WI38 (cell line): ENCODE results near the gene THRB.
"Not testable (repeated sequence)": the region's sequence is repeated elsewhere in the genome, so short reads cannot be mapped to it uniquely, and the experiment has no call there.

Experiments
- H3K4me3 ChIP-seq: 2 replicates; pipeline ENCODE4 v1.5.1; 2011; ENCODE audit warnings: low read depth, mild to moderate bottlenecking, control low read depth, low read length
- CTCF ChIP-seq: IDR thresholded peaks from 2 replicates; pipeline ENCODE4 v1.5.1; 2012; ENCODE audit warnings: low read depth, mild to moderate bottlenecking, control low read depth, low read length

Gene THRB

DNA sequence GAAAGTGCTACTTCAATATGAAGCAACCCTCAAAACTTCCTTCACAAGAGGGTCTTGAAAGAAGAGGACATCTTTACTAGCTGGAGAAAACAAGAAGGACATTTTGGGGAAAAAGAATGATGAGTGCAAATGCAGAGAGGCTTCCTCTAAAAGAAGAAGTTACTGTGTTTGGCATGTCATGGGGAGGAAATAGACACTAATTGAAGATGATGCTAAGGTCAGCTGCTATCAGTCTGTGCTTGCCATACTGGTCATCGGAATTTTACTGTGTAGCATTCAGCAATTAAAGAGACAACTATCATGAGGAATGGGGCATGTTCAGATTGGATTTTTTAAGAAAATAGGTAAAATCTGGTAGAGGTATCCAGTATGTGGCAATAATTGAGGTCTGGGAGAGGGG, 60.0 kb downstream of the THRB start:
- no peak for TF ChIP-seq CTCF
- no peak overlapping the region for H3K4me3 ChIP-seq

GRCh38 chr3:24433838-24434591, 60.6 kb downstream of the THRB start:
- TF ChIP-seq CTCF, result no peak
- no peak overlapping the region for H3K4me3 ChIP-seq

GRCh38 chr3:24432989-24433388, 61.7 kb downstream of the THRB start:
- no peak for TF ChIP-seq CTCF
- no peak overlapping the region for H3K4me3 ChIP-seq

GRCh38 chr3:24428481-24428880, 66.2 kb downstream of the THRB start:
- no peak for TF ChIP-seq CTCF
- H3K4me3 ChIP-seq, result no peak overlapping the region

- no peak overlapping the region for H3K4me3 ChIP-seq
These were observed 67.8 kb downstream of the THRB start for GRCh38 chr3:24426896-24427295.

DNA sequence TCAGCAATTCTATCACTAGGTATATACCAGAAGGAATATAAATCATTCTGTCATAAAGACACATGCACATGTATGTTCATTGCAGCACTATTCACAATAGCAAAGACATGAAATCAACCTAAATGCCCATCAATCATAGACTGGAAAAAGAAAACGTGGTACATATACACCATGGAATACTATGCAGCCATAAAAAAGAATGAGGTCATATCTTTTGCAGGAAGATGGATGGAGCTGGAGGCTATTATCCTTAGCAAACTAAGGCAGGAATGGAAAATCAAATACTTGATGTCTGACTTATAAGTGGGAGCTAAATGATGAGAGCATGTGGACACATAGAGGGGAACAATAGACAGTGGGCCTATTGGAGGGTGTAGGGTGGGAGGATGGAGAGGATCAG, 73.8 kb downstream of the THRB start:
- H3K4me3 ChIP-seq, result not testable (repeated sequence)

More at GRCh38 chr3:24426896-24427295, 67.8 kb downstream of the THRB start:
- TF ChIP-seq CTCF, result no peak

- no peak for TF ChIP-seq CTCF
- H3K4me3 ChIP-seq, result no peak overlapping the region
These were observed 74.4 kb downstream of the THRB start for GRCh38 chr3:24420224-24420623.

DNA sequence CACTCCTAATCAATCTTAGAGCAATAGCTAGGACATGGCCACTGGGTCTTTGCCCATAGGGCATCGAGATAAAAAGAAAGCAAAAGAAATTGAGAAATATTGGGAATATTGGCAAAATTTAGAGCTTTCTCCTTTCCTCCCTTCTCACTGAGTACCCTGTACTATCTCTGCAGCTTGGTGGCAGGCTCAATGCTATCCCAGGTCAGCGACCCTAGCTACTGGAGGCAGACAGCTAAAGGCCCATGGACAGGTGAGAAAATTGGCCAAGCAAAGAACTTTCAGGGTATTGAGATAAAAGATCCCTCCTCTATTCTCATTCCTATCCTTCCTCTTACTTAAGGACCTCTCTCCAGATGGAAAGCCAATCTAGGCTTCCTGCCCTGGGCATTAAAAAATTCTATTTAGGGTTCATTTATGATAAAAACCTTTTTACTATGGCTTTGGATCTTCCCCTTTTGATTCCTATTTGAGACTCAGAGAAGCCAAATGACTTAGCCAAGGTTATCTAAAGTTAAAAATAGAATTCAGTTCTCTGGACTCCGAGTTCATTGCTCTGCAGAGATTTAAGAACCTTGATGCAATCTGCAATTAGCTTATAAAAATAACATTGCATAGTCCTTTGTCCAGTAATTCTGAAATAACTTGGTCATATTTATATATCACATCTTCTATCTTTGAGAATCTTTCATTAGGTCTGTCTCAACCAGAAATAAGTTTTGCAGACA, 75.4 kb downstream of the THRB start:
- no peak for TF ChIP-seq CTCF

More for the DNA sequence above, 75.4 kb downstream of the THRB start:
- no peak overlapping the region for H3K4me3 ChIP-seq
